Gastroesophageal sphincter (tissue), 4 donors: Measurements from ENCODE around the gene CHKB. TPM values are rescaled to one million over a fixed set of nuclear protein-coding genes. Genes with fewer than 3 reads are reported as not detected.

Experiments used
- ATAC-seq: fragments of 150-250 bp; one replicate; pipeline ENCODE4 v1.9.1; 2016; ENCODE audit warnings: mild to moderate bottlenecking, moderate library complexity
- H3K27ac ChIP-seq, 4 donors: fragments of 200-600 bp; sonication (generic) in 3 of 4; 1 replicate in 3 of 4; 2 replicates in 1 of 4; pipeline ENCODE4 v1.5.1; 2016 to 2019
- H3K27me3 ChIP-seq: fragments of 200-600 bp; sonication (generic); one replicate; pipeline ENCODE4 v1.5.1; 2019
- H3K36me3 ChIP-seq, 2 donors: fragments of 200-600 bp; sonication (generic); one replicate each; pipeline ENCODE4 v1.5.1; 2019; ENCODE audit warnings: control low read depth in 1 of 2
- H3K4me1 ChIP-seq, 3 donors: fragments of 200-600 bp; sonication (generic); 1 replicate in 2 of 3; 2 replicates in 1 of 3; pipeline ENCODE4 v1.5.1; 2016 to 2019; ENCODE audit warnings: control low read depth in 2 of 3
- H3K4me3 ChIP-seq, 2 donors: fragments of 200-600 bp; sonication (generic); one replicate each; pipeline ENCODE4 v1.5.1; 2019; ENCODE audit warnings: mild to moderate bottlenecking in 1 of 2, moderate library complexity in 1 of 2
- H3K9me3 ChIP-seq, 3 donors: fragments of 200-600 bp; sonication (generic); one replicate each; pipeline ENCODE4 v1.5.1; 2017 to 2019; ENCODE audit warnings: control low read depth in 2 of 3
- EP300 ChIP-seq: sonication (generic); formaldehyde crosslinking; IDR thresholded peaks from one replicate; pipeline ENCODE4 v1.6.1; 2017; ENCODE audit warnings: antibody characterized with exemption, mild to moderate bottlenecking
- POLR2A ChIP-seq, 2 donors: fragments of 450-650 bp; IDR thresholded peaks; one replicate each; pipeline ENCODE4 v1.6.1; 2017; ENCODE audit warnings: antibody characterized with exemption in 2 of 2, mild to moderate bottlenecking in 2 of 2, moderate library complexity in 1 of 2
- POLR2AphosphoS5 ChIP-seq: sonication (generic); formaldehyde crosslinking; IDR thresholded peaks from one replicate; pipeline ENCODE4 v1.6.1; 2017; ENCODE audit warnings: antibody characterized with exemption
- WGBS, 2 donors: methylation state at CpG; one replicate each; pipeline ENCODE4 v1.1.5; 2018; ENCODE audit warnings: low coverage in 1 of 2; 5-methylcytosine and 5-hydroxymethylcytosine counted together
- total RNA-seq, 4 donors: library from RNA; depleted of rRNA; stranded (reverse); fragments of >200 nt; gene quantifications; one replicate each; pipeline ENCODE4 v1.1.0, GENCODE V29; 2016
- TF ChIP-seq, protein P1 (sequence below), 4 experiments: fragments of 200-600 bp in 2 of 4; fragments of 450-650 bp in 2 of 4; sonication (generic) in 1 of 4; IDR thresholded peaks; one replicate each; pipeline ENCODE4 v1.5.1; 2017 to 2019; ENCODE audit warnings: antibody characterized with exemption in 4 of 4, mild to moderate bottlenecking in 2 of 4, moderate library complexity in 2 of 4

Gene CHKB
- total RNA-seq, 4 donors from 2014 or later: 16.6 to 39.8 (median 33.1) TPM

DNA sequence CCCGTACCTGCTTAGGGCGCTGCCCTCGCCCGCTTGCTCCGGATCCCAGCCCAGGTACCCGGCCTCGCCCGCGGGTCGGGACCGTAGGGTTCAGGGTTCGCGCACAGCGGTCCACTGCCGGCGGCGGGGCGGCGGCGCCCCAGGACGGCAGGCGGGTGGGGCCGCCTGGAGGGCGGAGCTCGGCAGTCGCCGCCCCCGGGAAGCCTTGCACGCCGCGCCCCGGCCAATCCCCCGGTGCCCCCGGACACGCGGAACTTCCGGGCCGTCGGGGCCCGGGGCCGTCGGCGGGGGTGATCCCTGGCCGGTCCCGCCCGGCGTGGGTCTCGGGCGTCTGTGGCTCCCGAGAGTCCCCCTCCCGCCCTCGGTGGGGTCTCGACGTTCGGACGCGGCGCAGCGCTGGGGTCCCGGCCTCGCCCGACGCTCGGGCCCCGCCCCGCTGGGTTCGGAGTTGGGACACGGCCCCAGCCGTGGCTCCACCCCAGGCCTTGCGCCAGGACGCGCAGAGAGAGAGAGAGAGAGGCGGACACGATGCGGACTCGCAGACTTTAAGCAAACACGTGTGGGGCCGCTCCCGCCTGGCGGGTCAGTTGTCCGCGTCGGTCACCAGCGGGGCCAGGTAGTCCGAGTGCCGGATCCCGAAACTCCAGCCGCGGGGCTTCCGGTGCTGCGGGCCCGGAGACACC is 52.6 kb downstream of the CHKB start, which contains the start of gene TYMP:
Gene TYMP (minus strand): TSS at position 116 of the 683 bp plus-strand sequence. CDS start 303 bp downstream, outside the sequence.
- H3K36me3 ChIP-seq: no peaks in the 10 kb centered on the region
- H3K4me3 ChIP-seq: peak within 1 kb of the TSS; percentile 35 to 63
- ATAC-seq: peak; percentile 56
- no CpG with 5 or more reads among the region's 92 CpGs for WGBS, 2 donors
- H3K4me1 ChIP-seq: peaks cover 0 to 70% (median 30%) of the 10 kb centered on the region in 3 donors
- peaks cover 61% of the 10 kb centered on the region for H3K27me3 ChIP-seq
- peak within 1 kb of the TSS; percentile 25 to 90 (median 86) for H3K27ac ChIP-seq
- H3K9me3 ChIP-seq: no peaks in the 10 kb centered on the region
- TF ChIP-seq, protein P1, sequence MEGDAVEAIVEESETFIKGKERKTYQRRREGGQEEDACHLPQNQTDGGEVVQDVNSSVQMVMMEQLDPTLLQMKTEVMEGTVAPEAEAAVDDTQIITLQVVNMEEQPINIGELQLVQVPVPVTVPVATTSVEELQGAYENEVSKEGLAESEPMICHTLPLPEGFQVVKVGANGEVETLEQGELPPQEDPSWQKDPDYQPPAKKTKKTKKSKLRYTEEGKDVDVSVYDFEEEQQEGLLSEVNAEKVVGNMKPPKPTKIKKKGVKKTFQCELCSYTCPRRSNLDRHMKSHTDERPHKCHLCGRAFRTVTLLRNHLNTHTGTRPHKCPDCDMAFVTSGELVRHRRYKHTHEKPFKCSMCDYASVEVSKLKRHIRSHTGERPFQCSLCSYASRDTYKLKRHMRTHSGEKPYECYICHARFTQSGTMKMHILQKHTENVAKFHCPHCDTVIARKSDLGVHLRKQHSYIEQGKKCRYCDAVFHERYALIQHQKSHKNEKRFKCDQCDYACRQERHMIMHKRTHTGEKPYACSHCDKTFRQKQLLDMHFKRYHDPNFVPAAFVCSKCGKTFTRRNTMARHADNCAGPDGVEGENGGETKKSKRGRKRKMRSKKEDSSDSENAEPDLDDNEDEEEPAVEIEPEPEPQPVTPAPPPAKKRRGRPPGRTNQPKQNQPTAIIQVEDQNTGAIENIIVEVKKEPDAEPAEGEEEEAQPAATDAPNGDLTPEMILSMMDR (IDR thresholded peaks at IDR 0.05): no peak
- TF ChIP-seq POLR2A (IDR thresholded peaks at IDR 0.05): peak; percentile 63
- peak; percentile 66 for TF ChIP-seq POLR2AphosphoS5
- no peak for TF ChIP-seq EP300

DNA sequence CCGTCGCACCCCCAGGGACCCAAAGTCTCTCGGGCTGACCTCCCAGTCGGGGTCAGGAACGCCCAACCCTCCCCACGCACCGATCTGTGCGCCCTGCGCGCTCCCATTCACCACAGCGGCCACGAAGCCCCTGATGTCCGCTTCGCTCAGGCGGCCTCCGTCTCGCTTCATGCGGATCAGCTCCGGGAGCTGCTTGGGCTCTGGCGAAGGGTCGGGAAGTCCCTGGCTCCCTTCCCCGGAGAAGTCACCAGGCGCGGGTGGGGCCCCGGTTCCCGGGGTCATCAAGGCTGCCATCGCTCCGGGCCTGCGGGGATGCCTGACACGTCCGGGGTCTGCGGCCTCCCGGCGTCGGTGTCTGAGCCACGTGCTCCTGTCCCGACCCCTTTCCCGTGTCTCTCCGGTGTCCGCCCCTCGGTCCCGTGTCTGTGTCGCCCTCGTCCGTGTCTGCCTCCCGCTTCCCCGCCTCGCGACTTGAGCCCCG is 53.2 kb downstream of the CHKB start:
- ATAC-seq: no peak
- TF ChIP-seq, protein P1 (IDR thresholded peaks at IDR 0.05): no peak
- H3K4me3 ChIP-seq: peak overlapping the region; percentile 35 to 63
- peaks cover 0 to 76% (median 34%) of the 10 kb centered on the region in 3 donors for H3K4me1 ChIP-seq
- H3K36me3 ChIP-seq: no peaks in the 10 kb centered on the region
- H3K27me3 ChIP-seq: peaks cover 55% of the 10 kb centered on the region
- H3K27ac ChIP-seq: peak overlapping the region; percentile 25 to 90 (median 86)
- no CpG with 5 or more reads among the region's 50 CpGs for WGBS, 2 donors
- no peaks in the 10 kb centered on the region for H3K9me3 ChIP-seq

Other genes with a start within 250 kb of the CHKB start
- gene PPP6R2, start 239.5 kb downstream of the CHKB start, total RNA-seq: 10 to 100 TPM; 52.2 to 73.5 (median 64.2) TPM
- gene SBF1, start 107.8 kb downstream of the CHKB start, total RNA-seq: 100 to 1,000 TPM in 1 of 4 donors, 10 to 100 TPM in 3; 63.7 to 122 (median 64.4) TPM
- under 1 TPM in 1 of 4 donors, not detected in 3; 0.40 TPM for gene ADM2, start 101.3 kb downstream of the CHKB start, total RNA-seq
- gene MIOX, start 96.0 kb downstream of the CHKB start, total RNA-seq: not detected
- 10 to 100 TPM; 35.5 to 58.4 (median 45.1) TPM for gene LMF2, start 75.1 kb downstream of the CHKB start, total RNA-seq
- 10 to 100 TPM; 34.8 to 45.0 (median 42.1) TPM for gene NCAPH2, start 74.6 kb downstream of the CHKB start, total RNA-seq
- 1 to 10 TPM in 2 of 4 donors, not detected in 2; 1.2 to 1.8 TPM for gene SCO2, start 57.3 kb downstream of the CHKB start, total RNA-seq
- 10 to 100 TPM; 18.5 to 55.1 (median 39.3) TPM for gene TYMP, start 52.8 kb downstream of the CHKB start, total RNA-seq
- gene KLHDC7B, start 37.0 kb downstream of the CHKB start, total RNA-seq: under 1 TPM in 3 of 4 donors, not detected in 1; 0.08 to 0.31 (median 0.27) TPM
- gene SYCE3, start 19.9 kb downstream of the CHKB start, total RNA-seq: not detected
- gene CPT1B, start 4.4 kb downstream of the CHKB start, total RNA-seq: 10 to 100 TPM in 1 of 4 donors, 1 to 10 TPM in 3; 3.1 to 13.4 (median 6.5) TPM
- 1 to 10 TPM in 3 of 4 donors, under 1 TPM in 1; 0.93 to 3.7 (median 2.3) TPM for gene MAPK8IP2, start 17.9 kb upstream of the CHKB start, total RNA-seq
- gene ARSA, start 45.3 kb upstream of the CHKB start, total RNA-seq: 10 to 100 TPM; 19.5 to 40.0 (median 21.0) TPM
- gene SHANK3, start 90.0 kb upstream of the CHKB start, total RNA-seq: 10 to 100 TPM in 2 of 4 donors, 1 to 10 TPM in 2; 5.9 to 20.5 (median 13.0) TPM
- gene ACR, start 155.4 kb upstream of the CHKB start, total RNA-seq: not detected
- 10 to 100 TPM in 3 of 4 donors, 1 to 10 TPM in 1; 4.9 to 19.3 (median 15.9) TPM for gene RABL2B, start 200.8 kb upstream of the CHKB start, total RNA-seq